ENCODE results near the gene MOK. TPM values are rescaled to one million over a fixed set of nuclear protein-coding genes. Genes with fewer than 3 reads are reported as not detected.

The MOK gene
- total RNA-seq, 1 donor from 2014 or later = 14.2 TPM

DNA sequence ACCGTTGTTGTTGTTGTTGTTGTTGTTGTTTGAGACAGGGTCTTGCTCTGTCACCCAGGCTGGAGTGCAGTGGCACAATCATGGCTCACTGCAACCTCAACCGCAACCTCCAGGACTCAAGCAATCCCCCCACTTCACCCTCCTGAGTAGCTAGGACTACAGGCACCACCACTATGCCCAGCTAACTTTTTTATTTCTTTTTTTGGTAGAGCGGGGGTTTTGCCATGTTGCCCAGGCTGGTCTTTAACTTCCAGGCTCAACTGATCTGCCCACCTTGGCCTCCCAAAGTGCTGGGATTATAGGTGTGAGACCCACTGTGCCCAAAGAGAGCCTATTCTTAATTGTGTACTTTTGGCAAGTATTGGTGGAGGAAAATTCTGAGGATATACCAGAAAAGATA, 25.7 kb downstream of the MOK start:
- Histone ChIP-seq H3K4me1 (no peaks in the 10 kb centered on the region), H3K27ac (no peak overlapping the region), H3K4me3 (no peak overlapping the region), H3K36me3 (peaks cover 0 to 4% of the 10 kb centered on the region in 2 donors), H3K27me3 (no peaks in the 10 kb centered on the region), H3K9me3 (no peaks in the 10 kb centered on the region)
- DNase-seq (ENCODE audit: extremely low spot score in 2 of 2) = no peak
- TF ChIP-seq POLR2A (IDR thresholded peaks at IDR 0.05) (no peak), POLR2AphosphoS5 (IDR thresholded peaks at IDR 0.05; ENCODE audit: insufficient read depth in 1 of 2, low read depth in 1 of 2) (no peak)
- TF ChIP-seq, protein P1, sequence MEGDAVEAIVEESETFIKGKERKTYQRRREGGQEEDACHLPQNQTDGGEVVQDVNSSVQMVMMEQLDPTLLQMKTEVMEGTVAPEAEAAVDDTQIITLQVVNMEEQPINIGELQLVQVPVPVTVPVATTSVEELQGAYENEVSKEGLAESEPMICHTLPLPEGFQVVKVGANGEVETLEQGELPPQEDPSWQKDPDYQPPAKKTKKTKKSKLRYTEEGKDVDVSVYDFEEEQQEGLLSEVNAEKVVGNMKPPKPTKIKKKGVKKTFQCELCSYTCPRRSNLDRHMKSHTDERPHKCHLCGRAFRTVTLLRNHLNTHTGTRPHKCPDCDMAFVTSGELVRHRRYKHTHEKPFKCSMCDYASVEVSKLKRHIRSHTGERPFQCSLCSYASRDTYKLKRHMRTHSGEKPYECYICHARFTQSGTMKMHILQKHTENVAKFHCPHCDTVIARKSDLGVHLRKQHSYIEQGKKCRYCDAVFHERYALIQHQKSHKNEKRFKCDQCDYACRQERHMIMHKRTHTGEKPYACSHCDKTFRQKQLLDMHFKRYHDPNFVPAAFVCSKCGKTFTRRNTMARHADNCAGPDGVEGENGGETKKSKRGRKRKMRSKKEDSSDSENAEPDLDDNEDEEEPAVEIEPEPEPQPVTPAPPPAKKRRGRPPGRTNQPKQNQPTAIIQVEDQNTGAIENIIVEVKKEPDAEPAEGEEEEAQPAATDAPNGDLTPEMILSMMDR (IDR thresholded peaks at IDR 0.05) = no peak
- intact Hi-C loops (cut with DNase I) = no loop called here

DNA sequence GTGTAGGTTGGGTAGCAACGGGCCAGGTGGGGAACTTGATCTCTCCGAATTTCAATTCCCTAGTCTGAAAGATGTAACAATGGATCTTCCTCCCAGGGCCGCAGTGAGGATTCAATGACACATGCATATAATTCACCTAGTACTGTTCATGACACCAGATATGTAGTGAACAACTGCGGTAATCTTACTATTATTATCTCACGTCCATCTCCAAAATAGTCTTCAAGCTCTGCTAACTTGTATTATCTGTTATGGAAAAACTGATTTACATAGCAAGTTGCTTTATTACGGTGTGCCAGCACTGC, 26.4 kb downstream of the MOK start:
- H3K27ac ChIP-seq = no peak overlapping the region
- H3K9me3 ChIP-seq = no peaks in the 10 kb centered on the region
- no peak overlapping the region for H3K4me3 ChIP-seq
- DNase-seq (ENCODE audit: extremely low spot score in 2 of 2) = no peak
- H3K36me3 ChIP-seq = peaks cover 0 to 4% of the 10 kb centered on the region in 2 donors
- no peaks in the 10 kb centered on the region for H3K4me1 ChIP-seq
- no peaks in the 10 kb centered on the region for H3K27me3 ChIP-seq
- intact Hi-C loops (cut with DNase I) = no loop called here
- TF ChIP-seq, protein P1 (IDR thresholded peaks at IDR 0.05) = no peak
- TF ChIP-seq POLR2A (IDR thresholded peaks at IDR 0.05) (no peak), POLR2AphosphoS5 (IDR thresholded peaks at IDR 0.05; ENCODE audit: insufficient read depth in 1 of 2, low read depth in 1 of 2) (no peak)

DNA sequence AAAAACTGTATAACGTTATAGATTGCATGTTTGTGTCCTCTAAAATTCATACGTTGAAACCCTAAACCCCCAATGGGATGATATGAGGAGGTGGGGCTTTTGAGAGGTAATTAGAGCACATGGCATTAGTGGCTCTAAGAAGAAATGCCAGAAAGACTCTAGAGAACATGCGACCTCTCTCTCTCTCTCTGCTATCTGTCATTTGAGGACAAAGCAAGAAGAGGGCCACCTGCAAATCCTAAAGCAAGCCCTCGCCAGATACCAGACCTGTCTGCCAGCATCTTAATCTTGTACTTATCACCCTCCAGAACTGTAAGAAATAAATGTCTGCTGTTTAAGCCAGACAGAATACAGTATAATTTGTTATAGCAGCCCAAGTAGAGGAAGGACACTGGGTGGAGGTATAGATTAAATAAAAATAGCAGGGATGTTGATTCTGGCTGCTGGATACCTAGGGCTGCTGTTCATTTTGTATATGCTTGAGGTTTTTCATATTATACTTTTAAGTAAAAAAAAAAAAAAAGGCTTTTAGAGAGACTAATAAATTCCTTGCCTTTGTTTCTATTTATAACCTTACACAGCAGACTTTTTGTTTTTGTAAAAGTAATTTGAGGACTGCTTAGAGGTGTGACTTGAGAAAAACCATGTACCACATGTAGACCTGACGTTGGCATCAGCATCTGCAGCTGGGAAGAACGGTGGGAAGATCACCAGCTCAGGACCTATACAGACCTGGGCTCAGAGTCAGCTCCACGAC, 26.9 kb downstream of the MOK start:
- no peaks in the 10 kb centered on the region for H3K27me3 ChIP-seq
- H3K27ac ChIP-seq = no peak overlapping the region
- H3K9me3 ChIP-seq = no peaks in the 10 kb centered on the region

DNA sequence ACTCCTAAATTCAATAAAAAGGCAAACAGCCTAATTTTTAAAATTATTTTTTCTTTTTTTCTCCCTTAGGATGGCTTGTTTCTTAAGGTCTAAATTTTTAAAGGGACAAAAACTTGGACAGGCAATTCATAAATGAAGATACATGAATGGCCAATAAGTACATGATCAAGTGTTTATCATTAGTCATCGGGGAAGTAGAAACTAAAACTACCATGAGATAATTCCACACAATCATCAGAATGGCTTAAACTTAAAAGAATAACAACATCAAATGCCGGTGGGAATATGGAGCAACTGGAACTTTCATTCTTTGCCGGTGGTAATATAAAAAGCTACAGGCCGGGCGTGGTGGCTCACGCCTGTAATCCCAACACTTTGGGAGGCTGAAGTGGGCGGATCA, 29.1 kb downstream of the MOK start:
- DNase-seq (ENCODE audit: extremely low spot score in 2 of 2) = no peak
- no peaks in the 10 kb centered on the region for H3K9me3 ChIP-seq
- H3K27ac ChIP-seq = no peak overlapping the region
- intact Hi-C loops (cut with DNase I) = no loop called here
- no peaks in the 10 kb centered on the region for H3K4me1 ChIP-seq
- H3K36me3 ChIP-seq = no peaks in the 10 kb centered on the region
- H3K27me3 ChIP-seq = no peaks in the 10 kb centered on the region
- no peak for TF ChIP-seq POLR2A (IDR thresholded peaks at IDR 0.05)
- no peak for TF ChIP-seq POLR2AphosphoS5 (IDR thresholded peaks at IDR 0.05; ENCODE audit: insufficient read depth in 1 of 2, low read depth in 1 of 2)
- TF ChIP-seq, protein P1 (IDR thresholded peaks at IDR 0.05) = no peak
- H3K4me3 ChIP-seq = no peak overlapping the region

More for the DNA sequence above, 26.9 kb downstream of the MOK start:
- H3K4me1 ChIP-seq = no peaks in the 10 kb centered on the region
- TF ChIP-seq POLR2A (IDR thresholded peaks at IDR 0.05) (no peak), POLR2AphosphoS5 (IDR thresholded peaks at IDR 0.05; ENCODE audit: insufficient read depth in 1 of 2, low read depth in 1 of 2) (no peak)
- TF ChIP-seq, protein P1 (IDR thresholded peaks at IDR 0.05) = no peak
- no peak overlapping the region for H3K4me3 ChIP-seq
- peaks cover 0 to 4% of the 10 kb centered on the region in 2 donors for H3K36me3 ChIP-seq
- DNase-seq (ENCODE audit: extremely low spot score in 2 of 2) = no peak
- intact Hi-C loops (cut with DNase I) = no loop called here

DNA sequence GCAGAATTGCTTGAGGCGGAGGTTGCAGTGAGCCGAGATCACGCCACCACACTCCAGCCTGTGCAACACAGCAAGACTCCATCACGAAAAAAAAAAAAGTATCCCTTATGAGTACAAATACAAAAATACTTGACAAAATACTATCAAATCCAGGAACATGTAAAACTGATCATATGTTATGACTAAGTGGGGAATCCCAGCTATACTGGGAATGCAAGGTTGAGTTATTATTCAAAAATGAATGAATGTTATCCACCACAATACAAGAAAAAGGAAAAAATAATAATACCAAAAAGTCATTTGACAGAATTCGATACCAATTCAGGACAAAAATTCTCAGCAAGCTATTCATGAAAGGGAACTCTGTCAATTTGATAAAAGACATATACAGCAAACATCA, 32.6 kb downstream of the MOK start:
- H3K36me3 ChIP-seq = no peaks in the 10 kb centered on the region
- H3K27ac ChIP-seq = no peak overlapping the region
- TF ChIP-seq POLR2AphosphoS5 (IDR thresholded peaks at IDR 0.05; ENCODE audit: insufficient read depth in 1 of 2, low read depth in 1 of 2) = no peak
- TF ChIP-seq, protein P1 (IDR thresholded peaks at IDR 0.05) = no peak
- no peak for TF ChIP-seq POLR2A (IDR thresholded peaks at IDR 0.05)
- H3K9me3 ChIP-seq = no peaks in the 10 kb centered on the region
- no peaks in the 10 kb centered on the region for H3K27me3 ChIP-seq
- H3K4me3 ChIP-seq = no peak overlapping the region
- H3K4me1 ChIP-seq = no peaks in the 10 kb centered on the region
- intact Hi-C loops (cut with DNase I) = no loop called here
- no peak for DNase-seq (ENCODE audit: extremely low spot score in 2 of 2)

All from vagina (tissue), 2 donors.